HepG2 (cell line): ENCODE measurements around the gene KCNK7. TPM values are rescaled to one million over a fixed set of nuclear protein-coding genes. Genes with fewer than 3 reads are reported as not detected.

Experiments used
- ELF1 ChIP-seq: sonication (generic); formaldehyde crosslinking; IDR thresholded peaks from 2 replicates; pipeline ENCODE4 v1.4.0; 2020; ENCODE audit warnings: missing genetic modification reagents
- KAT7 ChIP-seq: IDR thresholded peaks from 2 replicates; pipeline ENCODE4 v1.6.1; 2018; ENCODE audit warnings: borderline replicate concordance, missing compliant biosample characterization
- MTF2 ChIP-seq: sonication (generic); formaldehyde crosslinking; IDR thresholded peaks from 2 replicates; pipeline ENCODE4 v1.5.0; 2020; ENCODE audit warnings: missing genetic modification reagents, borderline replicate concordance
- ZFP36 ChIP-seq: fragments of 150-350 bp; IDR thresholded peaks from 2 replicates; pipeline ENCODE4 v1.6.1; 2018; ENCODE audit warnings: borderline replicate concordance, low read length, low read depth; ENCODE audit not compliant: partially characterized antibody
- ZNF569 ChIP-seq: sonication (generic); formaldehyde crosslinking; IDR thresholded peaks from 2 replicates; pipeline ENCODE4 v1.5.0; 2020; ENCODE audit warnings: mild to moderate bottlenecking, missing genetic modification reagents, moderate library complexity, borderline replicate concordance
- polyA plus RNA-seq, 8 experiments: library from polyadenylated mRNA; depleted of rRNA in 3 of 8; stranded (reverse) in 7 of 8; unstranded in 1 of 8; fragments of >200 nt; fragmentation: Illumina TruSeq in 4 of 8; extraction: Trizol in 4 of 8; gene quantifications; 2 replicates each; pipeline versions ENCODE4 v1.2.1 to v1.2.3, GENCODE V29; 2011 to 2016; ENCODE audit warnings: low read depth in 4 of 8, missing spikeins in 1 of 8, mixed read lengths in 1 of 8; ENCODE audit not compliant: insufficient read depth in 1 of 8
- total RNA-seq, 5 experiments: library from RNA; depleted of rRNA; stranded (reverse); fragments of >200 nt; fragmentation: Illumina TruSeq; extraction: Trizol; gene quantifications; 2 replicates each; pipeline ENCODE4 v1.2.3, GENCODE V29; 2016; ENCODE audit warnings: low read depth in 1 of 5
- TF ChIP-seq, protein P1 (sequence below): sonication (generic); formaldehyde crosslinking; conservative IDR thresholded peaks from 2 replicates; pipeline ENCODE4 v1.4.0; 2020; ENCODE audit warnings: mild to moderate bottlenecking, missing genetic modification reagents, moderate library complexity
- TF ChIP-seq, protein P2 (sequence below), 2 experiments: fragments of 450-650 bp in 1 of 2; sonication (generic) in 1 of 2; formaldehyde crosslinking; IDR thresholded peaks; 2 replicates each; pipeline versions ENCODE4 v1.5.0 to v1.8.0; 2020 to 2022; ENCODE audit warnings: mild to moderate bottlenecking in 1 of 2, missing genetic modification reagents in 1 of 2
- TF ChIP-seq, protein P3 (sequence below): sonication (generic); formaldehyde crosslinking; IDR thresholded peaks from 2 replicates; pipeline ENCODE4 v1.4.0; 2020; ENCODE audit warnings: mild to moderate bottlenecking, low read depth, missing genetic modification reagents
- TF ChIP-seq, protein P4 (sequence below): sonication (generic); formaldehyde crosslinking; IDR thresholded peaks from 2 replicates; pipeline ENCODE4 v1.5.0; 2020; ENCODE audit warnings: mild to moderate bottlenecking, missing genetic modification reagents, borderline replicate concordance

KCNK7 gene
- total and polyA plus RNA-seq, 2 of the 13 experiments (the other 11 are each of a cell fraction or from before 2014, with no cell fraction given), result 0.11 TPM; not detected in 1

DNA sequence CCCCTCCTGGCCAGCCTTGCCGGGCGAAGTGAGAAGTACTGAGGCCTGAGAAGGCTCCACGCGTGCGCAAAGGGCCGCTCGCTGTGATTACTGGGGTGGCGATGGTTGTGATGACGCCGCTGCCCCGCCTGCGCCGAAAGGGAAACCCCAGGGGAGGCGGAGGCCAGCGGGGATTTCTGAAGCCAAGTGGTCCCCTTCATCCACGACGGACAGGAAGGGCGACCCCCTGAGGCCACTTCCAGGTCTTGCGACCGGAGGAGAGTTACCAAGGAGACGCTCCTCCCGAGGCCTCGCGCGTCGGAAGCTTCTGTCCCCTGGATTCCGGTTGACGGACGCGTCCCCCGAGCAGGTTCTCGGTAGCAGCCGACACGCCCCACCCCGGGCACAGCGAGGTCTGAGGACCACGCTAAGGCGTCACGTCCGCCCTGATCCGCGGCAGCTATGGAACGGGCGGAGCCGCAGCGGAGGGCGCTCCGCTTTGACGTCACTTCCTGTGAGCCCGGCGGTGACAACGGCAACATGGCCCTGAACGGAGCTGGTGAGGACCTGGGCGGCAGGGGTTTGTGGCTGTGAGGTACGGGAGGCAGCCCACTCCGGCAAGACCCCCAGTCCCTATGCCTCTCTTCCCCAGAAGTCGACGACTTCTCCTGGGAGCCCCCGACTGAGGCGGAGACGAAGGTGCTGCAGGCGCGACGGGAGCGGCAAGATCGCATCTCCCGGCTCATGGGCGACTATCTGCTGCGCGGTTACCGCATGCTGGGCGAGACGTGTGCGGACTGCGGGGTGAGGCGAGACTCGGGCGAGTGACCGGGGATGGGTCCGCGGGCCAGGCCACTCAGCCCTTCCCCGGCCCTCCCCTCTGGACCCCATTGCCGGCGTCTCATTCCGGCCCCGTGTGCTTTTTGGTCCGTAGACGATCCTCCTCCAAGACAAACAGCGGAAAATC is 25.4 kb downstream of the KCNK7 start, which contains the start of gene ZNRD2 (continued):
- TF ChIP-seq, protein P1, sequence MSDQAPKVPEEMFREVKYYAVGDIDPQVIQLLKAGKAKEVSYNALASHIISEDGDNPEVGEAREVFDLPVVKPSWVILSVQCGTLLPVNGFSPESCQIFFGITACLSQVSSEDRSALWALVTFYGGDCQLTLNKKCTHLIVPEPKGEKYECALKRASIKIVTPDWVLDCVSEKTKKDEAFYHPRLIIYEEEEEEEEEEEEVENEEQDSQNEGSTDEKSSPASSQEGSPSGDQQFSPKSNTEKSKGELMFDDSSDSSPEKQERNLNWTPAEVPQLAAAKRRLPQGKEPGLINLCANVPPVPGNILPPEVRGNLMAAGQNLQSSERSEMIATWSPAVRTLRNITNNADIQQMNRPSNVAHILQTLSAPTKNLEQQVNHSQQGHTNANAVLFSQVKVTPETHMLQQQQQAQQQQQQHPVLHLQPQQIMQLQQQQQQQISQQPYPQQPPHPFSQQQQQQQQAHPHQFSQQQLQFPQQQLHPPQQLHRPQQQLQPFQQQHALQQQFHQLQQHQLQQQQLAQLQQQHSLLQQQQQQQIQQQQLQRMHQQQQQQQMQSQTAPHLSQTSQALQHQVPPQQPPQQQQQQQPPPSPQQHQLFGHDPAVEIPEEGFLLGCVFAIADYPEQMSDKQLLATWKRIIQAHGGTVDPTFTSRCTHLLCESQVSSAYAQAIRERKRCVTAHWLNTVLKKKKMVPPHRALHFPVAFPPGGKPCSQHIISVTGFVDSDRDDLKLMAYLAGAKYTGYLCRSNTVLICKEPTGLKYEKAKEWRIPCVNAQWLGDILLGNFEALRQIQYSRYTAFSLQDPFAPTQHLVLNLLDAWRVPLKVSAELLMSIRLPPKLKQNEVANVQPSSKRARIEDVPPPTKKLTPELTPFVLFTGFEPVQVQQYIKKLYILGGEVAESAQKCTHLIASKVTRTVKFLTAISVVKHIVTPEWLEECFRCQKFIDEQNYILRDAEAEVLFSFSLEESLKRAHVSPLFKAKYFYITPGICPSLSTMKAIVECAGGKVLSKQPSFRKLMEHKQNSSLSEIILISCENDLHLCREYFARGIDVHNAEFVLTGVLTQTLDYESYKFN (CRISPR knock-in tag), result peak; percentile 72
- TF ChIP-seq, protein P2, sequence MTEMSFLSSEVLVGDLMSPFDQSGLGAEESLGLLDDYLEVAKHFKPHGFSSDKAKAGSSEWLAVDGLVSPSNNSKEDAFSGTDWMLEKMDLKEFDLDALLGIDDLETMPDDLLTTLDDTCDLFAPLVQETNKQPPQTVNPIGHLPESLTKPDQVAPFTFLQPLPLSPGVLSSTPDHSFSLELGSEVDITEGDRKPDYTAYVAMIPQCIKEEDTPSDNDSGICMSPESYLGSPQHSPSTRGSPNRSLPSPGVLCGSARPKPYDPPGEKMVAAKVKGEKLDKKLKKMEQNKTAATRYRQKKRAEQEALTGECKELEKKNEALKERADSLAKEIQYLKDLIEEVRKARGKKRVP (CRISPR knock-in tag; IDR thresholded peaks at IDR 0.05), result no peak
- TF ChIP-seq ZNF569 (CRISPR knock-in tag), result no peak
- peak; percentile 82; the same call in 1 of the 2 replicates for TF ChIP-seq MTF2 (CRISPR knock-in tag)
- TF ChIP-seq ZFP36, result no peak
- peak; percentile 70; the same call in 1 of the 2 replicates for TF ChIP-seq KAT7 (CRISPR knock-in tag)
- TF ChIP-seq, protein P3, sequence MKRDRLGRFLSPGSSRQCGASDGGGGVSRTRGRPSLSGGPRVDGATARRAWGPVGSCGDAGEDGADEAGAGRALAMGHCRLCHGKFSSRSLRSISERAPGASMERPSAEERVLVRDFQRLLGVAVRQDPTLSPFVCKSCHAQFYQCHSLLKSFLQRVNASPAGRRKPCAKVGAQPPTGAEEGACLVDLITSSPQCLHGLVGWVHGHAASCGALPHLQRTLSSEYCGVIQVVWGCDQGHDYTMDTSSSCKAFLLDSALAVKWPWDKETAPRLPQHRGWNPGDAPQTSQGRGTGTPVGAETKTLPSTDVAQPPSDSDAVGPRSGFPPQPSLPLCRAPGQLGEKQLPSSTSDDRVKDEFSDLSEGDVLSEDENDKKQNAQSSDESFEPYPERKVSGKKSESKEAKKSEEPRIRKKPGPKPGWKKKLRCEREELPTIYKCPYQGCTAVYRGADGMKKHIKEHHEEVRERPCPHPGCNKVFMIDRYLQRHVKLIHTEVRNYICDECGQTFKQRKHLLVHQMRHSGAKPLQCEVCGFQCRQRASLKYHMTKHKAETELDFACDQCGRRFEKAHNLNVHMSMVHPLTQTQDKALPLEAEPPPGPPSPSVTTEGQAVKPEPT, result no peak
- TF ChIP-seq ELF1 (CRISPR knock-in tag), result peak; percentile 90
- TF ChIP-seq, protein P4, sequence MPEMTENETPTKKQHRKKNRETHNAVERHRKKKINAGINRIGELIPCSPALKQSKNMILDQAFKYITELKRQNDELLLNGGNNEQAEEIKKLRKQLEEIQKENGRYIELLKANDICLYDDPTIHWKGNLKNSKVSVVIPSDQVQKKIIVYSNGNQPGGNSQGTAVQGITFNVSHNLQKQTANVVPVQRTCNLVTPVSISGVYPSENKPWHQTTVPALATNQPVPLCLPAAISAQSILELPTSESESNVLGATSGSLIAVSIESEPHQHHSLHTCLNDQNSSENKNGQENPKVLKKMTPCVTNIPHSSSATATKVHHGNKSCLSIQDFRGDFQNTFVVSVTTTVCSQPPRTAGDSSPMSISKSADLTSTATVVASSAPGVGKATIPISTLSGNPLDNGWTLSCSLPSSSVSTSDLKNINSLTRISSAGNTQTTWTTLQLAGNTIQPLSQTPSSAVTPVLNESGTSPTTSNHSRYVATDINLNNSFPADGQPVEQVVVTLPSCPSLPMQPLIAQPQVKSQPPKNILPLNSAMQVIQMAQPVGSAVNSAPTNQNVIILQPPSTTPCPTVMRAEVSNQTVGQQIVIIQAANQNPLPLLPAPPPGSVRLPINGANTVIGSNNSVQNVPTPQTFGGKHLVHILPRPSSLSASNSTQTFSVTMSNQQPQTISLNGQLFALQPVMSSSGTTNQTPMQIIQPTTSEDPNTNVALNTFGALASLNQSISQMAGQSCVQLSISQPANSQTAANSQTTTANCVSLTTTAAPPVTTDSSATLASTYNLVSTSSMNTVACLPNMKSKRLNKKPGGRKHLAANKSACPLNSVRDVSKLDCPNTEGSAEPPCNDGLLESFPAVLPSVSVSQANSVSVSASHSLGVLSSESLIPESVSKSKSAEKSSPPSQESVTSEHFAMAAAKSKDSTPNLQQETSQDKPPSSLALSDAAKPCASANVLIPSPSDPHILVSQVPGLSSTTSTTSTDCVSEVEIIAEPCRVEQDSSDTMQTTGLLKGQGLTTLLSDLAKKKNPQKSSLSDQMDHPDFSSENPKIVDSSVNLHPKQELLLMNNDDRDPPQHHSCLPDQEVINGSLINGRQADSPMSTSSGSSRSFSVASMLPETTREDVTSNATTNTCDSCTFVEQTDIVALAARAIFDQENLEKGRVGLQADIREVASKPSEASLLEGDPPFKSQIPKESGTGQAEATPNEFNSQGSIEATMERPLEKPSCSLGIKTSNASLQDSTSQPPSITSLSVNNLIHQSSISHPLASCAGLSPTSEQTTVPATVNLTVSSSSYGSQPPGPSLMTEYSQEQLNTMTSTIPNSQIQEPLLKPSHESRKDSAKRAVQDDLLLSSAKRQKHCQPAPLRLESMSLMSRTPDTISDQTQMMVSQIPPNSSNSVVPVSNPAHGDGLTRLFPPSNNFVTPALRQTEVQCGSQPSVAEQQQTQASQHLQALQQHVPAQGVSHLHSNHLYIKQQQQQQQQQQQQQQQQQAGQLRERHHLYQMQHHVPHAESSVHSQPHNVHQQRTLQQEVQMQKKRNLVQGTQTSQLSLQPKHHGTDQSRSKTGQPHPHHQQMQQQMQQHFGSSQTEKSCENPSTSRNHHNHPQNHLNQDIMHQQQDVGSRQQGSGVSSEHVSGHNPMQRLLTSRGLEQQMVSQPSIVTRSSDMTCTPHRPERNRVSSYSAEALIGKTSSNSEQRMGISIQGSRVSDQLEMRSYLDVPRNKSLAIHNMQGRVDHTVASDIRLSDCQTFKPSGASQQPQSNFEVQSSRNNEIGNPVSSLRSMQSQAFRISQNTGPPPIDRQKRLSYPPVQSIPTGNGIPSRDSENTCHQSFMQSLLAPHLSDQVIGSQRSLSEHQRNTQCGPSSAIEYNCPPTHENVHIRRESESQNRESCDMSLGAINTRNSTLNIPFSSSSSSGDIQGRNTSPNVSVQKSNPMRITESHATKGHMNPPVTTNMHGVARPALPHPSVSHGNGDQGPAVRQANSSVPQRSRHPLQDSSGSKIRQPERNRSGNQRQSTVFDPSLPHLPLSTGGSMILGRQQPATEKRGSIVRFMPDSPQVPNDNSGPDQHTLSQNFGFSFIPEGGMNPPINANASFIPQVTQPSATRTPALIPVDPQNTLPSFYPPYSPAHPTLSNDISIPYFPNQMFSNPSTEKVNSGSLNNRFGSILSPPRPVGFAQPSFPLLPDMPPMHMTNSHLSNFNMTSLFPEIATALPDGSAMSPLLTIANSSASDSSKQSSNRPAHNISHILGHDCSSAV, result peak; percentile 64; the same call in 1 of the 2 replicates
